GM15510 (cell line): ENCODE measurements around the gene INPP5A.

ENCODE experiments used
- POLR2A ChIP-seq: IDR thresholded peaks from 3 replicates; pipeline ENCODE4 v1.6.1; 2011; ENCODE audit warnings: borderline replicate concordance; ENCODE audit not compliant: insufficient read length; ENCODE audit errors: extremely low read depth

Gene INPP5A

GRCh38 chr10:132832186-132832969 is 294.8 kb downstream of the INPP5A start:
- TF ChIP-seq POLR2A = no peak
